ELR (cell line): ENCODE measurements around the gene FCRLA.
A peak's percentile ranks its signal among the peaks of the same experiment; 100 is the strongest.
"Not testable (repeated sequence)": the region's sequence is repeated elsewhere in the genome, so short reads cannot be mapped to it uniquely, and the experiment has no call there.

Experiments
- DNase-seq: peaks from one replicate; pipeline ENCODE4 v3.0.0-alpha.2; 2015; ENCODE audit warnings: low read depth

The FCRLA gene

DNA sequence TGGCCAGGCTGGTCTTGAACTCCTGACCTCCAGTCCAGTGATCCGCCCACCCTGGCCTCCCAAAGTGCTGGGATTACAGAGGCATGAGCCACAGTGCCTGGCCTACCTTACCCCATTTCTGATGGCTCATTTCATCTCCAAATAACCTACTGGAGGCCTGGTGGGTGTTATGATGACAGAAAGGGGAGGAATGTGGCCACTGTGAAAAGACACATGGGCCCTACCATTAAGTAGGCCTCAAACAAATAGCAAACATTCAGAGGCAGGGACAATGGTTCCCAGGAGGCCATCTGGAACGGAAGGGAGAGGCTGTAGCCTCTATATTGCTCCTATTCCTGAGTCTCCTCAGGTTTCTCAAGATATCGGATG, 932 bp upstream of the FCRLA start:
- peak; percentile 78 for DNase-seq

DNA sequence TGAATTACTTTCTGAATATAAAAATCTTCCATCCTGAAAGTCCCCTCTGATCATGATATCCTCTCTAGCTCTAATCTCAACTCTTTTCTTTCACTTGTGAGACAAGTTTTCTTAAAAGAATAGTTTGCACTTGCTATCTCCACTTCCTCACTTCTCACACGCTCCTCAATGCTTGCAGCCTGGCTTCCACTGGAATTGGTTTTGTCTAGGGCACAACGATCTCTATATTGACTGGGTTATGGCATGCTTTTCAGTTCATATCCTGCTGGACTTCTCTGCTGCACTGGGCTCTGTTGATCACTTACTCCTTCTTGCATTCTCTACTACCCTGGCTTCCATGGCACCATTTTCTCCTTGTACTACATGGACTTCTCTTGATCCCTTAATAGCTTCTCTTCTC, 474 bp downstream of the FCRLA start:
- no peak for DNase-seq

DNA sequence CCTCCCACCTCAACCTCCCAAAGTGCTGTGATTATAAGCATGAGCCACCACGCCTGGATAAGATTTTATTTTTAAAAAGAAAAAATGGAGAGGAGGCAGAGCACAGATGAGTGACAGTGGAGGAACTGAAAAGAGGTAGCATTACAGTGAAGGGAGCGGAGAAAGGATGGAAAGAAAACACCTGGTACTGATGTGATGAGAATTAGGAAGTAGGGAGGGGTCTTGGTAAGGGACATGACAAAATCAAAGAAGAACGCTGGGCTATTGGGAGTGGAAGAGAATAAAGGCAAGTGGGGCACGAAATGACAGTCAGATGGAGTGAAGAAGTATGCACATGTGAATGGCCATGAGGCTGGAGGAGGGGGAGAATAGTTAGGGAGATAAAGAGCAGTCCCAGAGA, 2.3 kb downstream of the FCRLA start:
- no peak for DNase-seq

DNA sequence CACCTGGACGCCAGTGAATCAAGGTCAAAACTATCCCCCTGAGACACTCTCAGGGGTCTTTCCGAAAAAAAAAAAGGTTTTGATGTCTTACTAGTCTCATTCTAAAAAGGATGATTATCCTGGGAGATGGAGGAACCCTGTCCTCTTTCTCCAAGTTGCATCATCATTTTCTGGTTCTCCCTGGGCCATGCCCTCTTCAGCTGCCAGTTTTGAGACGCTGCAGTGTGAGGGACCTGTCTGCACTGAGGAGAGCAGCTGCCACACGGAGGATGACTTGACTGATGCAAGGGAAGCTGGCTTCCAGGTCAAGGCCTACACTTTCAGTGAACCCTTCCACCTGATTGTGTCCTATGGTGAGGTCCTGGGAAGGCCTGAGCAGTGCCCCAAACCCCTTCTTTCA, 3.5 kb downstream of the FCRLA start:
- no peak for DNase-seq

DNA sequence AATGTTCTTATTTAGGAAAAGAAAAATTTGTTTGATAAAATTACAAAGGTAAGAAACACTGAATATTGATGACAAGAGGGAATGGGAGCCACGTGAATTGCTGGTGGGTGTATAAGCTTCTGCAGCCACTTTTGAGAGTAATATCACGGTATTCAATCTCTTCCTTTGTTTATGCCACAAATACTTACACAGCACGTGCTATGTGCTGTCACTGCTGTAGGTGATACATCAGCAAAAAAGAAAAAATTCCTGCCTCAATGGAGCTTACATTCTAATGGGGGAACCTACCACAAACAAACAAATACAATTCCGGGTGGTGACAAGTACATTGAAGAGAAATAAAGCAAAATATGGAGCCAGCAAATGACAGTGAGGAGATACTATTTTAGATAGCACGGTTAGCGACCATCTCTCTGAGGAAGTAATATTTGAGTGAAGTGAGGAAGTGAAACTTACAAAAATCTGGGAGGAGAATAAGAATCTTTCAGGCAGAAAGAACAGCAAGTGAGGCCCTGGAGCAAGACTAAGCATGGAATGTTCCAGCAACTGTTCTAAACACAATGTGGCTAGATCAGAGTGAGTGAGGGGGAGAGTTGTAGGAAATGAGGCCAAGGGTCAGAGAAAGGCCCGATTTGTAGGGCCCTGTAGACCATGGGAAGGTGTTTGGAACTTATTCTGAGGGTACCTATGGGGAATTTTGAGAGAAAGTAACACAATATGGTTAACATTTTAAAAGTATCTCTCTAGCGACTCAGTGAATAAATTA, 11.7 kb downstream of the FCRLA start:
- DNase-seq = no peak

DNA sequence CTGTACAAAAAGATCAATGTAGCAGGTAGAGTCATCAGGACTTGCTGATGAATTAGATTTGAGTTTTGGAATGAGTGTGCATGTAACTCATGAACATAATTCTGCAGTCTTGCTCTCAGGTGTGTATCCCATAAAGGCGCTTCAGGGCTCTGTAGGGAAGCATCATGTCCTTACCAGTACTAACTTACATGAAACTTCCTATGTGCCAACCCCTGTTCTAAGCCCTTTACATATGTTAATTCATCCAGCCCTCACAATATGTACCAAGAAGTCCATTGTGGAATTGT, 12.2 kb downstream of the FCRLA start:
- DNase-seq = no peak

DNA sequence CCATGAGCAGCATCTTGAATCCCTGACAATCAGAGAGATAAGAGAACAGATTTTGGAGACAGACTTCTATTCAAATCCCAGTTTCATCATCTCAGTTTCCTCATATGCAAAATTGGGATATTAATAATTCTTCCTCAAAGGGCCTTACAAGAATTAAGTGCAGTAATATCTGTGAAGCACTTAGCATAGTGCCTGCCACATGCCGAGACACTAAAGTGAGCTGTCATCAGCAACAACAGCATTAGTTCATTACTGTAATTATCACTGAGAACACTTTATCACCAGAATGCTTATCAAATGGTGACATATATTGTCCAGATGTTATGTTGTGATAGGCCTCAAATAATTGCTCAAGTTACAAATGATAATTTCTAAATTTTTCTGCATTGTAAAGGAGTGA, 13.4 kb downstream of the FCRLA start:
- no peak for DNase-seq

DNA sequence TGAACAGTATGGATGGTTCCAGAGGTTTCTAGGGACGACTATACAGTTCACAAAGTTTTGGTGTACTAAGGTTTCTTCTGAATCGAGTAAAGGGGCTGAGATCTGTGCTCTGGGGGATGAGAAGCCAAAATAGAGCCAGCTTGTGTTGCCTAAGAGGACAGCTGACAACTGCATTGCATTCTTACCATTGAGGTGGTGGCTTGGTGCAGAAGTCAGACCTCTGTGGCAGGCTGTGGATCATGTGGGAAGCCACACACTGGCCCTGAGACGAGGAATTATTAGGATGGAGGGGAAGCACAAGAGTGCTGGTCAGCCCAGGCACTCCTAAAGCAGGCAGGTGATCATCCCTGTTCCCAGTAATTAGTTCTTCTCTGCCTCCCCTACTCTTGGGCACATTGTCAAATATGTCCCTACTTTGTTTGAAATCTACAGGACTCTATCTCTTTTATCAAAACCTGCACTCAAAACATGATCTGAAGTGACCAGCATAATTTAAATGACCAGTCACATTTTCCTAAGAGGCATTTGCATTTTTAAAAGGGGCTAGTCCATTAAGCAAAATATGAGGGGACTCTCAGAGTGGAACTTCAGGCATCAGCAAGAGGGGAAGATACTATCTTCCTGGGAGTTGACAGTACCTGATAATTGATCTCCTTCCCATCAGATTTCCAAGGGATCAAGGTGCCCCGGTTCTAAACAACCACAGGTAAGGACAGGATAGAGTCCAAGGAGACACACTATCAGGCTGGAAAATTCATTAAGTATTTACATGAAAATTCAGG, 14.1 kb downstream of the FCRLA start, which contains the start of gene FCRLB:
FCRLB (plus strand) TSS at position 589 of the 782 bp plus-strand sequence. CDS start 1,129 bp downstream, outside the sequence.
- DNase-seq = no peak

DNA sequence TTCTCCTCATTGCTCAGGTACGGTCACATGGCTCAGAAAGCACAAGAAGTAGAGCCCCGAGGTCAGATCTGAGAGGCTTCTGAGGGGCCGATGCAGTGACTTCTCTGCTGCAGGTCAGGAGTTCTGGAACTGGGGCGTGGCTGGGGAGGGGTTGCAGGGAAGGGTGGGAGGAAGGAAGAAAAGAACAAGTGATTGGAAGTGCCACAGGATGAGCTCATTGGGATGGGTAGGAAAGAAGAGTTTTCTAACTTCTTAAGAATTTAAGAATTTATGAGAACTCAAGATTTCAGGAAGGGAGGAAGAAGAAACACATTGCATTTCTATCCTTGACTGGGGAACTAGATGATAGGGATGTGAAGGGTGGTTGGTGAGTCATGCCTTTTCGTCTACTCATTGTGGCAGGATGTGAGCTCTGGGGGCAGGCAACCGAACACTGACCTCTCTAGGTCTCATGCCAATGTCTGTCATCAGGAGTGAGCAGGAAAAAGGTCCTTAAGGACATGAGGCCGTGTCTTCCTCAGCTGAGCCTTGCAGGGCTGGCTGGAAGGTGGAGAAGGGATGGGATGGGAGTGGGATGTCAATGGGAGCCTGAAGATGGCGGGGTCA, 14.8 kb downstream of the FCRLA start:
- peak; percentile 99 for DNase-seq

DNA sequence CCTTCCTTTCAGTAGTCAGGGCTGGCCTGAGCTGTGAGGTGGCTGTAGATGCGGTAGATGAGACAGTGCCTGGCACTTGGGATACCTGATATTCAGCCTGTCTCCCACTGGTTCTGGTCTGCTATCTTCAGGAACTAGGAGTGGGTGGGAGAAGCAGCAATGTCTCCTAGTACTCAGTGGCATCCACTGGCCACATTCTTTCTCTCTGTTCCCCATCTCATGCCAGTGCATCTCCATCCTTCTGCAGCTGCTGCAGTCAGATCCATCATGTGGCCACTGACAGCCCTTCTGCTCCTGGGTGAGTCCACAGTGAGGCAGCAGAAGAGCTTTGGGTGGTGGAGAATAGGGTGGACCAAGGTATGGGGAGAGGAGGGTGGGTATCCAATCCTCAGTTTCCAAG, 15.4 kb downstream of the FCRLA start:
- DNase-seq = no peak

DNA sequence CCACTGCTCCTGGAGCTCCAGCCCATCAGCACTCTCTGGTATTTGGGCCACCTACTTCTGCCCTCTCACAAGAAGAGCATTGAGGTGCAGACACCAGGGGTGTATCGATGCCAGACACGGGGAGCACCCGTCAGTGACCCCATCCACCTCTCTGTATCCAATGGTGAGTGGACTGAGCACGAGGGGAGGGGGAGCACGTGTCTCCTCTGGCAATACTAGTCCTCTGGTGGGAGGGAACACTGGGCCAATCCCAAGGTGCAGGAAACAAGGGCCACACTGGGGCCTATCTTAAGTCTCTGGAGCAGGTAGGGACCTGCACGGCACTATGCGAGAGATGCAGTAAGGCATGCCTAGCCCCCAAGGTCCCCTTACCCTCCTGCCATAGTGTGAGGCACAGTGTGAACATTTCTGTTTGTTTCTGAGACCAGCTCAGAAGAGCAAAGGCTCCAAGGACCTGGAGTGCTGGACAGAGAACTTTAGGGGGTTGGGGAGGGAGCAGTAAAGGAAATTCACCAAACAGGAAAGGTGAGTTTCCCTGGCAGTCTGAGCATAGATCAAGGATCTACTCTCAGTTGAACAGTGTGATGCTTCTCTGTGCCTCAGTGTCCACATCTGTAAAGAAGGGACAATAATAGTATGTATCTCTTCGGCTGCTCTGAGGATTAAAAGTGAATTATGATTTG, 16.6 kb downstream of the FCRLA start:
- DNase-seq = no peak

DNA sequence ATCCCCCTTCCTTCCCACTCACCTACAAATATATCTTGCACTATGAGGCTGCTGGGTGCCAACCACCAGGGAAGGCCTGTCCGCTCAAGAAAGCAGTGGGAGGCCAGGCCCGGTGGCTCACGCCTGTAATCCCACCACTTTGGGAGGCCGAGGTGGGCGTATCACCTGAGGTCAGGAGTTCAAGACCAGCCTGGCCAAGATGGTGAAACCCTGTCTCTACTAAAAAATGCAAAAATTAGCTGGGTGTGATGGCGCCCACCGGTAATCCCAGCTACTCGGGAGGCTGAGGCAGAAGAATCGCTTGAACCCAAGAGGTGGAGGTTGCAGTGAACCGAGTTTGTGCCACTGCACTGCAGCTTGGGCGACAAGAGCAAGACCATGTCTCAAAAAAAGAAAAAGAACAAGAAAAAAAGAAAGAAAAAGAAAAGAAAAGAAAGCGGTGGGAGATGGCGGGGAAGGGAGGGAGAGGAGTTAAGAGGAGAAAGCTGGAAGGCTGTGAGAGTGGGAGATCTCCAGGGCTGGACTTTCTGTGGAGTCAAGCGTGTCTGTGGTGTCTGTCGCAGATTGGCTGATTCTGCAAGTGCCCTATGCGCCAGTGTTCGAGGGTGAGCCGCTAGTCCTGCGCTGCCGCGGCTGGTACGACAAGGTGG, 18.4 kb downstream of the FCRLA start:
- not testable (repeated sequence) for DNase-seq

DNA sequence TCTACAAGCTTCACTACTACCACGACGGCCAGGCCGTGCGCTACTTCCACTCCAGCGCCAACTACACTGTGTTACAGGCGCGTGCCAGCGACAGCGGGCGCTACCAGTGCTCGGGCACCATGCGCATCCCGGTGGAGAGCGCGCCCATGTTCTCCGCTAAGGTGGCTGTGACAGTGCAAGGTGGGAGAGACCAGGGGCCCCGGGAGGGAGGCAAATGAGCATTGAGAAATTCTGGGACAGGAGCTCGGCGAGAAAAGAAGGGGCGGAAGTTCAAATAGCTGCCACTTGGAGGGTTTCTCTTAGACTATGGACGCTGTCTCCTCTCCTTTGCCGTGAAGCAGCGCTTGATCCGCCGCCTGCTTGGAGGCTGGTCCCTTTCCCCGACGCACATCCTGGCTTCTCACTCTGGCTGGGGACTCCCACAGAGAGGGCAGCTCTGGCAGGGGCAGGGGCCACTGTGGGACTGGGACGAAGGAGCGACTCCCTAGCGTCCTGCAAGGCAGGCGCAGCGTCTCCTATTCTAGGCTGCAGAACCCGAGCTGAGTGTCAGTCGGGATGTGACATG, 19.0 kb downstream of the FCRLA start:
- peak; percentile 74 for DNase-seq

DNA sequence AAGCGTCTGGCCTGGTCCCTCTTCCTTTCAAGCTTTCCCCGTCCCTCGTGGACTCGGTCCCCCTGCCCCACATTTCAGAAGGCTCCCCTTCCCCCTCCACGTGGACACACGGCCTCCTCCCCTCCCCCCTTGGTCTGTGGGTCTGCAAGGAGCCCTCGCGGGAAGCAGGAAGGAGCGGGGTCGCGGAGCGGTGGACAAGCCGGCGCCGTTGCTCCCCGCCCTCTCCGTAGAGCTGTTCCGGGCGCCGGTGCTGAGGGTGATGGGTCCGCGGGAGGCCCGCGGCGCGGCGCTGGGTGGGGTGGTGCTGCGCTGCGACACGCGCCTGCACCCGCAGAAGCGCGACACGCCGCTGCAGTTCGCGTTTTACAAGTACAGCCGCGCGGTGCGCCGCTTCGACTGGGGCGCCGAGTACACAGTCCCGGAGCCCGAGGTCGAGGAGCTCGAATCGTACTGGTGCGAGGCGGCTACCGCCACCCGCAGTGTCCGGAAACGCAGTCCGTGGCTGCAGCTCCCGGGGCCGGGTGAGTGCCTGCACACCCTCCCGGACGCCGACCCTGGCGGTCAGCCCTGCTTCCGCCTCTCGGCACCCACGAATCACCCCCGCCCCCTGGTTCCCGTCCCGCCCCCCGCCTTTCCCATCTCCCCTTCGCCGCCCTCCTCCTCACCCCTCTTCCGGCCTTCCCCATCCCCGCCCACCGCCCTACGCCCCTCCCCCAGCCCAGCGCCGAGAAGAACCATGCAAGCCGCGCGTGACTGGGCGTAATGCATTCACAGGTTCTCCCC, 19.6 kb downstream of the FCRLA start:
- peak; percentile 94 for DNase-seq

DNA sequence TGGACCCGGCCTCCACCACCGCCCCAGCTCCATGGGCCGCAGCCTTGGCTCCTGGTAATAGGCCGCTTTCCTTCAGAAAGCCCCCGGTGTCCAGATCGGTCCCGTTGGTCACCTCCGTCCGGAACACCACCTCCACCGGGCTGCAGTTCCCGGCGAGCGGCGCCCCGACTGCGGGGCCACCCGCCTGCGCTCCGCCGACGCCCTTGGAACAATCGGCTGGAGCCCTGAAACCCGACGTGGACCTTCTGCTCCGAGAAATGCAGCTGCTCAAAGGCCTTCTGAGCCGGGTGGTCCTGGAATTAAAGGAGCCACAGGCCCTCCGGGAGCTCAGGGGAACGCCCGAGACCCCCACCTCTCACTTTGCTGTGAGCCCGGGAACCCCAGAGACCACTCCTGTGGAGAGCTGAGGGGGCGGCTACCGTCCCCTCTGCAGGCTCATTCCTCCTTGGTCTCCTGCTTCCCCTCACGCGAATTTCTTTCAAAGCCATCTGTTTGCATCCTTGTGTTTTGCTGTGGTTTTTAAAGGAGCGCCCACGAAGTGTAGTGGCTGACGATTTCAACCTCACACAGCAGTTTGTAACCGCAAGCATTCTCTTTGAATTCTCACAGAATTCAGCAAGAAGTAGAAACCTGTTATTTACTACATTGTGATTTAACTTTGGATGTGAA, 20.4 kb downstream of the FCRLA start:
- DNase-seq = peak; percentile 79

DNA sequence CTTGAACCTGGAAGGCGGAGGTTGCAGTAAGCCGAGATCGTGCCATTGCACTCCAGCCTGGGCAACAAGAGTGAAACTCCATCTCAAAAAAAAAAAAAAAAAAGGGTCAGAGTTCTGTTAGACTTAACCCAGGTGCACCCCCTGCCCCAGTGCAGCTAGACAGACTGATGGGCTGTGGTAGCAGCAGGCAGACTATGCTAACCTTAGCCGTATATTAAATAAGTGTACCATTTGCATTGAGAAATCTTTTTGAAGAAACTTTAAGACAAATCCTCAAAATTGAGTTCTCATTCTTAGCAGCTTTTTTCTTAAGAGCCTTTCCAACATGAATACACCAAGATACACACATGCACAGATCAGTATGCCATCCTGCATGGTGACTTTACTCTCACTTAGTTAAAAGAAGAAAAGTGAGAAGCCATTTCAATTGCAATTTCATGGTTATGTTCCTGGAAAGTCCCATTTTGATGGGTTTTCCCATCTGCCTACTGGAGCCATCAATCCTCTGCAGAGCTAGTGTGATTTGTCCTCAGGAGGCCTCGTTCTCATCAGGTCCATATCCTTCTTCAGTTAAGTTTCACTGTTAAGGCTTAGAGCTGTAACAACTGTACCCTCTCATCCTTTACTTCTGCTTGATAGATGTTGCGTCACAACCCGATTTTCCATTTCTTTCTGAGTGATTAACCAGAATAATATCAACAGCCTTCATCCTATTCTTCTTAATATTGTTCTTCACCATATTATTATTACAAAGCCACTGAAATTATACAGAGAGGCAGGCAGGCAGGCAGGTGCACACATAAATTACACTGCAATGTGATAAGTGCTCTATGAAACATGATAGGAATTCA, 21.6 kb downstream of the FCRLA start:
- DNase-seq = no peak

DNA sequence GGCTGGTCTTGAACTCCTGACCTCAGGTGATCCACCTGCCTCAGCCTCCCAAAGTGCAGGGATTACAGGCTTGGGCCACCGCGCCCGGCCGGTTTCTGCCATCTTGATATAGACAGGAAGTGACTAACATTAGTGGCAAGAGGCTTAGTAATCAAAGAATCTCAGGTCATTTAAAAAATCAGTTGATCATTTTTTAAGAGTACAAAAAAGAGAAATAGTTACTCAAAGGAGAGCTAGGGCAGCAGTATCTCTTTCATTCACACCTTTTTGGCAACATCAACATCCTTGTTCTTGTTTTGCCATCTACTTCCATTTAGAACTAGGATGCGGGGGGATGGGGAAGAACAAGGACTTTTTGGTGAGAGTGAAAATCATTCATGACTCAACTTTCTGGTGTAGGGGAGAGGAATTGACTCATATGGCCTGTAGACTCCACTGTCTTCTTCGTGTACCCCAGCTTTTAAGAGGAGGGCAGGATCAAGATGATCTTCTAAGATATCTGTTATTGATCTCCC, 23.1 kb downstream of the FCRLA start:
- DNase-seq = peak; percentile 92

DNA sequence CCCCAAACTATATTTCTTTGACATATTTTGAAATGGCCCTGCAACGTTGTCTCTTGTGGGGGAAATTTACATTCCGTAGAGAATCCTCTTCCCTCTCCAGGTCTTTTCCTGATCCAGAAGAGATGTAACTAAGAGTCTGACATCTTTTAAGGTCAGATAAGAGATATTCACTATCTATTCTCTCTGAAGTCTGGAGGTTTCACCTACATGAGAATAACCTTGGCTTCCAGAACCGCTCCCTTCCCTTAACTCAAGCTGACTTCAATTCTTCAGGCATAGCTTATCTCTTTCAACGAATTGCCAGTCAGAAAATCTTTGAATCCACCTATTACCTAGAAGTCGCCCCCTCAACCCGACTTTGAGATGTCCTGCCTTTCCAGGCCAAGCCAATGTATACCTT, 24.2 kb downstream of the FCRLA start:
- no peak for DNase-seq

DNA sequence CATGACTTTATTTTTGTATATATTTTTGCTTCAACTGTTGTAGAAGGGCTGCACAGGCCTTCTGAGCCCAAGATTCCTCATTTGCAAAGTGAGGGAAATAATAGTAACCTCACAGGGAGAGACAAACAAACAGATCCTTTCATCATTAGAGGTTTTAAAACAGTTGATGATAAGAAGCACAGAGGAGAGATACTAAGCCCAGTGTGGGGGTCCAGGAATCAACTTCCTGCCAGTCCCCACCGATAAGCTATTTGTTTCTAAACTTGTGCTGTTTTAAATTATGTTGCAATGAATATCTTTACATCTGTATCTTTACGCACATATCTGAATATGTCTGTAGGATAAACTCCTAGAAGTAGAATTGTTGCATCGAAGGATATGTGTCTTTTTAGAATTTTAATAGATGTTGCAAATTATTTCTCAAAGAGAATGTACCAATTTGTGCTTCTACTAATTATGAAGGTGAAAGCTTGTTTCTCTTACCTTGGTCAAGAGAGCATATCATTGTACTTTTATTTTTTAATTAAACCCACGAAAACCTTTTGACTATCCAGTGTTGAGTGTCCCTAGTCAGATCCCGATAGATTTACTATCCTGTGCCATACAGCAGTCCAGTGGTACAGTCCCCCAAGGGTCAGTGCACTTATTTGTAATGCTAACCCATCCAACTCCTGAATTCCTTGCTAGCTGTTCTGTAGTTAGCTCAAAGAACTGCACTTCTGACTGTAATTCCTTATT, 25.1 kb downstream of the FCRLA start:
- DNase-seq = no peak
